MM.1S (cell line): ENCODE results near the gene NCOA5.

ENCODE experiments used
- CTCF ChIP-seq: fragments of 300-600 bp; sonication (generic); IDR thresholded peaks from 2 replicates; pipeline ENCODE4 v1.5.1; 2016; ENCODE audit warnings: antibody characterized with exemption, low read length, mixed read lengths
- EZH2 ChIP-seq: fragments of 300-600 bp; sonication (generic); optimal IDR thresholded peaks from 2 replicates; pipeline ENCODE3; 2017; ENCODE audit warnings: low read depth, mild to moderate bottlenecking, antibody characterized with exemption, low read length, mixed read lengths

GRCh38 chr20:46101957-46102356 lies 12.2 kb upstream of the NCOA5 start:
- TF ChIP-seq CTCF: no peak
- no peak for TF ChIP-seq EZH2
